Measurements from ENCODE around the gene TMEM212.

- TF ChIP-seq, protein P1, sequence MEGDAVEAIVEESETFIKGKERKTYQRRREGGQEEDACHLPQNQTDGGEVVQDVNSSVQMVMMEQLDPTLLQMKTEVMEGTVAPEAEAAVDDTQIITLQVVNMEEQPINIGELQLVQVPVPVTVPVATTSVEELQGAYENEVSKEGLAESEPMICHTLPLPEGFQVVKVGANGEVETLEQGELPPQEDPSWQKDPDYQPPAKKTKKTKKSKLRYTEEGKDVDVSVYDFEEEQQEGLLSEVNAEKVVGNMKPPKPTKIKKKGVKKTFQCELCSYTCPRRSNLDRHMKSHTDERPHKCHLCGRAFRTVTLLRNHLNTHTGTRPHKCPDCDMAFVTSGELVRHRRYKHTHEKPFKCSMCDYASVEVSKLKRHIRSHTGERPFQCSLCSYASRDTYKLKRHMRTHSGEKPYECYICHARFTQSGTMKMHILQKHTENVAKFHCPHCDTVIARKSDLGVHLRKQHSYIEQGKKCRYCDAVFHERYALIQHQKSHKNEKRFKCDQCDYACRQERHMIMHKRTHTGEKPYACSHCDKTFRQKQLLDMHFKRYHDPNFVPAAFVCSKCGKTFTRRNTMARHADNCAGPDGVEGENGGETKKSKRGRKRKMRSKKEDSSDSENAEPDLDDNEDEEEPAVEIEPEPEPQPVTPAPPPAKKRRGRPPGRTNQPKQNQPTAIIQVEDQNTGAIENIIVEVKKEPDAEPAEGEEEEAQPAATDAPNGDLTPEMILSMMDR (IDR thresholded peaks at IDR 0.05): peak in 5 of 6 experiments; percentile 14 to 50 (median 39)
- TF ChIP-seq POLR2A (IDR thresholded peaks at IDR 0.05): no peak
Measured at GRCh38 chr3:171838218-171838720, 4.9 kb upstream of the TMEM212 start.

All from adrenal gland (tissue), 5 donors.